HepG2 (cell line): Measurements from ENCODE around the gene HAP1. TPM values are rescaled to one million over a fixed set of nuclear protein-coding genes. Genes with fewer than 3 reads are reported as not detected.

Experiments
- BRD4 ChIP-seq: sonication (generic); formaldehyde crosslinking; IDR thresholded peaks from 2 replicates; pipeline ENCODE4 v1.4.0; 2020; ENCODE audit warnings: missing genetic modification reagents
- ETV5 ChIP-seq: IDR thresholded peaks from 2 replicates; pipeline ENCODE4 v1.6.1; 2018; ENCODE audit warnings: missing biosample characterization, missing genetic modification reagents, inconsistent platforms, borderline replicate concordance
- GATAD1 ChIP-seq: IDR thresholded peaks from 2 replicates; pipeline ENCODE4 v1.6.1; 2016; ENCODE audit warnings: missing genetic modification reagents, missing compliant biosample characterization
- HNRNPL ChIP-seq: fragments of 200-400 bp; formaldehyde crosslinking; IDR thresholded peaks from 2 replicates; pipeline ENCODE4 v1.6.1; 2017; ENCODE audit warnings: mild to moderate bottlenecking, low read depth, low read length
- HOXA3 ChIP-seq: sonication (generic); formaldehyde crosslinking; IDR thresholded peaks from 2 replicates; pipeline ENCODE4 v1.5.0; 2020; ENCODE audit warnings: missing genetic modification reagents
- MYC ChIP-seq: sonication (generic); formaldehyde crosslinking; IDR thresholded peaks from 2 replicates; pipeline ENCODE4 v1.9.0; 2021; ENCODE audit warnings: missing genetic modification reagents, borderline replicate concordance
- MYNN ChIP-seq: sonication (generic); formaldehyde crosslinking; IDR thresholded peaks from 2 replicates; pipeline ENCODE4 v1.4.0; 2020; ENCODE audit warnings: mild to moderate bottlenecking, low read depth, missing genetic modification reagents
- NR2F2 ChIP-seq: IDR thresholded peaks from 2 replicates; pipeline ENCODE4 v1.6.1; 2012; ENCODE audit warnings: low read depth, inconsistent platforms, borderline replicate concordance
- RBM22 ChIP-seq: fragments of 200-400 bp; formaldehyde crosslinking; optimal IDR thresholded peaks from 2 replicates; pipeline ENCODE3; 2017; ENCODE audit warnings: mild to moderate bottlenecking, low read length, moderate library complexity
- RXRA ChIP-seq: sonication (generic); formaldehyde crosslinking; IDR thresholded peaks from 2 replicates; pipeline ENCODE4 v1.5.1; 2020; ENCODE audit warnings: missing genetic modification reagents
- TARDBP ChIP-seq: sonication (generic); formaldehyde crosslinking; IDR thresholded peaks from 2 replicates; pipeline ENCODE4 v1.8.0; 2022; ENCODE audit warnings: mild to moderate bottlenecking, missing genetic modification reagents
- TBX3 ChIP-seq: fragments of 450-650 bp; IDR thresholded peaks from 2 replicates; pipeline ENCODE4 v1.6.1; 2017; ENCODE audit warnings: antibody characterized with exemption, mild to moderate bottlenecking, inconsistent platforms, borderline replicate concordance
- ZBTB38 ChIP-seq: sonication (generic); formaldehyde crosslinking; IDR thresholded peaks from 2 replicates; pipeline ENCODE4 v1.5.1; 2020; ENCODE audit warnings: mild to moderate bottlenecking, missing genetic modification reagents
- ZBTB42 ChIP-seq: sonication (generic); formaldehyde crosslinking; IDR thresholded peaks from 2 replicates; pipeline ENCODE4 v1.5.0; 2020; ENCODE audit warnings: mild to moderate bottlenecking, missing genetic modification reagents
- ZNF292 ChIP-seq: sonication (generic); formaldehyde crosslinking; IDR thresholded peaks from 2 replicates; pipeline ENCODE4 v1.8.1; 2022; ENCODE audit warnings: mild to moderate bottlenecking, low read depth, missing genetic modification reagents, borderline replicate concordance
- ZNF3 ChIP-seq: IDR thresholded peaks from 2 replicates; pipeline ENCODE4 v1.7.0; 2017; ENCODE audit warnings: inconsistent platforms
- ZNF446 ChIP-seq: sonication (generic); formaldehyde crosslinking; IDR thresholded peaks from 2 replicates; pipeline ENCODE4 v1.5.0; 2020; ENCODE audit warnings: mild to moderate bottlenecking, missing genetic modification reagents
- ZNF501 ChIP-seq: sonication (generic); formaldehyde crosslinking; IDR thresholded peaks from 2 replicates; pipeline ENCODE4 v1.5.1; 2020; ENCODE audit warnings: mild to moderate bottlenecking, moderate library complexity, missing genetic modification reagents
- ZNF569 ChIP-seq: sonication (generic); formaldehyde crosslinking; IDR thresholded peaks from 2 replicates; pipeline ENCODE4 v1.5.0; 2020; ENCODE audit warnings: mild to moderate bottlenecking, missing genetic modification reagents, moderate library complexity, borderline replicate concordance
- ZNF607 ChIP-seq: sonication (generic); formaldehyde crosslinking; IDR thresholded peaks from 2 replicates; pipeline ENCODE4 v1.5.1; 2020; ENCODE audit warnings: missing genetic modification reagents, mild to moderate bottlenecking, borderline replicate concordance
- ZNF616 ChIP-seq: sonication (generic); formaldehyde crosslinking; IDR thresholded peaks from 2 replicates; pipeline ENCODE4 v1.5.0; 2020; ENCODE audit warnings: low read depth, mild to moderate bottlenecking, missing genetic modification reagents
- ZNF761 ChIP-seq: sonication (generic); formaldehyde crosslinking; conservative IDR thresholded peaks from 2 replicates; pipeline ENCODE4 v1.4.0; 2020; ENCODE audit warnings: mild to moderate bottlenecking, missing genetic modification reagents
- ZNF788 ChIP-seq: sonication (generic); formaldehyde crosslinking; IDR thresholded peaks from 2 replicates; pipeline ENCODE4 v1.5.0; 2020; ENCODE audit warnings: mild to moderate bottlenecking, missing genetic modification reagents, borderline replicate concordance
- polyA plus RNA-seq, 8 experiments: library from polyadenylated mRNA; depleted of rRNA in 3 of 8; stranded (reverse) in 7 of 8; unstranded in 1 of 8; fragments of >200 nt; fragmentation: Illumina TruSeq in 4 of 8; extraction: Trizol in 4 of 8; gene quantifications; 2 replicates each; pipeline versions ENCODE4 v1.2.1 to v1.2.3, GENCODE V29; 2011 to 2016; ENCODE audit warnings: low read depth in 4 of 8, missing spikeins in 1 of 8, mixed read lengths in 1 of 8; ENCODE audit not compliant: insufficient read depth in 1 of 8
- total RNA-seq, 5 experiments: library from RNA; depleted of rRNA; stranded (reverse); fragments of >200 nt; fragmentation: Illumina TruSeq; extraction: Trizol; gene quantifications; 2 replicates each; pipeline ENCODE4 v1.2.3, GENCODE V29; 2016; ENCODE audit warnings: low read depth in 1 of 5
- TF ChIP-seq, protein P1 (sequence below): sonication (generic); formaldehyde crosslinking; IDR thresholded peaks from 2 replicates; pipeline ENCODE4 v1.5.1; 2020; ENCODE audit warnings: mild to moderate bottlenecking, missing genetic modification reagents
- TF ChIP-seq, protein P2 (sequence below): sonication (generic); formaldehyde crosslinking; IDR thresholded peaks from 2 replicates; pipeline ENCODE4 v1.9.0; 2022; ENCODE audit warnings: low read depth, missing genetic modification reagents
- TF ChIP-seq, protein P3 (sequence below): IDR thresholded peaks from 2 replicates; pipeline ENCODE4 v1.6.1; 2016; ENCODE audit warnings: low read depth, control low read depth

Gene HAP1
- total and polyA plus RNA-seq, 2 of the 13 experiments (the other 11 are each of a cell fraction or from before 2014, with no cell fraction given), result 0.07 TPM

DNA sequence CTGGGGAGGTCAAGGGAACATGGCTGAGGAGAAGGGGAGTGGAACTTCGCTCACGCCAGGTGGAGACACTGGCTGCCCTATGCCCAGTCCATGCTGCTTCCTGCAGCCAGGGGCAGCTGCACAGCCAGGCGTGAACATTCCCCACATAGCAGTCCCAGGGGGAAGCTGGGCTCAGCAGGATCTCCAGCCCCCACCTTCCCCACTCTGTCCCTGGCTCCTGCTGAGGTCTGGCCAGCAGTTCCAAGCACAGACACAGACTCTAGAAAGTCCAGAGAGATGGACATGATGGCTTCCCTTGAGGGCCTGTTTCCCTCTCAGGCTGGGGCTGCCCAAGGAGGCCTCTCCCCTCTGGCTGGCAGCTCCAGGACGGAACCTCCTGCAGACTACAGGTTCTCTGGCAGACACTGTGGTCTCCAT is 42.7 kb upstream of the HAP1 start (continued):
- 0 out of 2 replicates have a peak, but pooled peaks have one; percentile 31 for TF ChIP-seq TARDBP (CRISPR knock-in tag)
- peak; percentile 52; the same call in 1 of the 2 replicates for TF ChIP-seq ZNF292
- no peak for TF ChIP-seq ZNF446 (CRISPR knock-in tag)
- 0 out of 2 replicates have a peak, but pooled peaks have one; percentile 10 for TF ChIP-seq ZNF616 (CRISPR knock-in tag)
- no peak for TF ChIP-seq ZNF761 (CRISPR knock-in tag)
- 0 out of 2 replicates have a peak, but pooled peaks have one; percentile 22 for TF ChIP-seq ZNF569 (CRISPR knock-in tag)
- TF ChIP-seq BRD4 (CRISPR knock-in tag), result no peak
- 0 out of 2 replicates have a peak, but pooled peaks have one; percentile 5 for TF ChIP-seq MYNN (CRISPR knock-in tag)
- TF ChIP-seq ZNF788 (CRISPR knock-in tag), result peak; percentile 33; the same call in 1 of the 2 replicates
- TF ChIP-seq, protein P1, sequence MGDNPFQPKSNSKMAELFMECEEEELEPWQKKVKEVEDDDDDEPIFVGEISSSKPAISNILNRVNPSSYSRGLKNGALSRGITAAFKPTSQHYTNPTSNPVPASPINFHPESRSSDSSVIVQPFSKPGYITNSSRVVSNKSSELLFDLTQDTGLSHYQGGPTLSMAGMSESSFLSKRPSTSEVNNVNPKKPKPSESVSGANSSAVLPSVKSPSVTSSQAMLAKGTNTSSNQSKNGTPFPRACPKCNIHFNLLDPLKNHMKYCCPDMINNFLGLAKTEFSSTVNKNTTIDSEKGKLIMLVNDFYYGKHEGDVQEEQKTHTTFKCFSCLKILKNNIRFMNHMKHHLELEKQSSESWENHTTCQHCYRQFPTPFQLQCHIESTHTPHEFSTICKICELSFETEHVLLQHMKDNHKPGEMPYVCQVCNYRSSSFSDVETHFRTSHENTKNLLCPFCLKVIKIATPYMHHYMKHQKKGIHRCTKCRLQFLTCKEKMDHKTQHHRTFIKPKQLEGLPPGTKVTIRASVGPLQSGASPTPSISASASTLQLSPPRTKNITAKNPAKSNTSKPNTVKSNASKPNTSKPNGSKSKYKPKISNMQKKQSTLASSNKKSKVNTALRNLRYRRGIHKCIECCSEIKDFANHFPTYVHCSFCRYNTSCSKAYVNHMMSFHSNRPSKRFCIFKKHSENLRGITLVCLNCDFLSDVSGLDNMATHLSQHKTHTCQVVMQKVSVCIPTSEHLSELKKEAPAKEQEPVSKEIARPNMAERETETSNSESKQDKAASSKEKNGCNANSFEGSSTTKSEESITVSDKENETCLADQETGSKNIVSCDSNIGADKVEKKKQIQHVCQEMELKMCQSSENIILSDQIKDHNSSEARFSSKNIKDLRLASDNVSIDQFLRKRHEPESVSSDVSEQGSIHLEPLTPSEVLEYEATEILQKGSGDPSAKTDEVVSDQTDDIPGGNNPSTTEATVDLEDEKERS, result 0 out of 2 replicates have a peak, but pooled peaks have one; percentile 13
- peak; percentile 80; the same call in 1 of the 2 replicates for TF ChIP-seq HNRNPL
- TF ChIP-seq NR2F2, result no peak
- TF ChIP-seq HOXA3, result 0 out of 2 replicates have a peak, but pooled peaks have one; percentile 0
- TF ChIP-seq ZBTB42, result peak; percentile 70
- TF ChIP-seq, protein P2, sequence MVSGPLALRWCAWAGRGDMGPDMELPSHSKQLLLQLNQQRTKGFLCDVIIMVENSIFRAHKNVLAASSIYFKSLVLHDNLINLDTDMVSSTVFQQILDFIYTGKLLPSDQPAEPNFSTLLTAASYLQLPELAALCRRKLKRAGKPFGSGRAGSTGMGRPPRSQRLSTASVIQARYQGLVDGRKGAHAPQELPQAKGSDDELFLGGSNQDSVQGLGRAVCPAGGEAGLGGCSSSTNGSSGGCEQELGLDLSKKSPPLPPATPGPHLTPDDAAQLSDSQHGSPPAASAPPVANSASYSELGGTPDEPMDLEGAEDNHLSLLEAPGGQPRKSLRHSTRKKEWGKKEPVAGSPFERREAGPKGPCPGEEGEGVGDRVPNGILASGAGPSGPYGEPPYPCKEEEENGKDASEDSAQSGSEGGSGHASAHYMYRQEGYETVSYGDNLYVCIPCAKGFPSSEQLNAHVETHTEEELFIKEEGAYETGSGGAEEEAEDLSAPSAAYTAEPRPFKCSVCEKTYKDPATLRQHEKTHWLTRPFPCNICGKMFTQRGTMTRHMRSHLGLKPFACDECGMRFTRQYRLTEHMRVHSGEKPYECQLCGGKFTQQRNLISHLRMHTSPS (CRISPR knock-in tag), result peak; percentile 86
- TF ChIP-seq RXRA (CRISPR knock-in tag), result peak; percentile 64; the same call in 1 of the 2 replicates
- TF ChIP-seq RBM22, result peak; percentile 21
- TF ChIP-seq, protein P3, sequence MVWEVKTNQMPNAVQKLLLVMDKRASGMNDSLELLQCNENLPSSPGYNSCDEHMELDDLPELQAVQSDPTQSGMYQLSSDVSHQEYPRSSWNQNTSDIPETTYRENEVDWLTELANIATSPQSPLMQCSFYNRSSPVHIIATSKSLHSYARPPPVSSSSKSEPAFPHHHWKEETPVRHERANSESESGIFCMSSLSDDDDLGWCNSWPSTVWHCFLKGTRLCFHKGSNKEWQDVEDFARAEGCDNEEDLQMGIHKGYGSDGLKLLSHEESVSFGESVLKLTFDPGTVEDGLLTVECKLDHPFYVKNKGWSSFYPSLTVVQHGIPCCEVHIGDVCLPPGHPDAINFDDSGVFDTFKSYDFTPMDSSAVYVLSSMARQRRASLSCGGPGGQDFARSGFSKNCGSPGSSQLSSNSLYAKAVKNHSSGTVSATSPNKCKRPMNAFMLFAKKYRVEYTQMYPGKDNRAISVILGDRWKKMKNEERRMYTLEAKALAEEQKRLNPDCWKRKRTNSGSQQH, result peak; percentile 78
- TF ChIP-seq ZNF607 (CRISPR knock-in tag), result 0 out of 2 replicates have a peak, but pooled peaks have one; percentile 32
- peak; percentile 70; the same call in 1 of the 2 replicates for TF ChIP-seq MYC
- 0 out of 2 replicates have a peak, but pooled peaks have one; percentile 22 for TF ChIP-seq GATAD1
- TF ChIP-seq ZBTB38 (CRISPR knock-in tag), result peak; percentile 68
- peak; percentile 36; the same call in 1 of the 2 replicates for TF ChIP-seq TBX3
- no peak; the same call in 1 of the 2 replicates for TF ChIP-seq ETV5
- no peak for TF ChIP-seq ZNF501
- TF ChIP-seq ZNF3 (CRISPR knock-in tag), result no peak
